K562 (cell line): ENCODE measurements around the gene CEBPB. TPM values are rescaled to one million over a fixed set of nuclear protein-coding genes. Genes with fewer than 3 reads are reported as not detected.
A peak's percentile ranks its signal among the peaks of the same experiment; 100 is the strongest.

Source experiments
- BCL6 ChIP-seq: fragments of 250-450 bp; sonication (Bioruptor Pico); IDR thresholded peaks from 2 replicates; pipeline ENCODE4 v1.4.0; 2020
- CC2D1A ChIP-seq: fragments of 450-650 bp; IDR thresholded peaks from 2 replicates; pipeline ENCODE4 v1.6.1; 2017; ENCODE audit warnings: mild to moderate bottlenecking
- ELF2 ChIP-seq: fragments of 250-450 bp; sonication (Bioruptor Pico); IDR thresholded peaks from 2 replicates; pipeline ENCODE4 v1.5.0; 2021; ENCODE audit warnings: mild to moderate bottlenecking
- FOXM1 ChIP-seq, 2 experiments: fragments of 450-650 bp in 1 of 2; sonication (generic) in 1 of 2; formaldehyde crosslinking in 1 of 2; IDR thresholded peaks; 2 replicates each; pipeline versions ENCODE4 v1.6.1 to v1.9.0; 2017 to 2022; ENCODE audit warnings: low read depth in 2 of 2, mild to moderate bottlenecking in 2 of 2, missing genetic modification reagents in 1 of 2, moderate library complexity in 1 of 2
- HDAC8 ChIP-seq: fragments of 450-650 bp; IDR thresholded peaks from 2 replicates; pipeline ENCODE4 v1.6.1; 2016; ENCODE audit warnings: mild to moderate bottlenecking, missing genetic modification characterization, moderate library complexity, missing compliant biosample characterization
- HEY1 ChIP-seq: fragments of 250-450 bp; sonication (Bioruptor Pico); IDR thresholded peaks from 2 replicates; pipeline ENCODE4 v1.5.0; 2020; ENCODE audit warnings: mild to moderate bottlenecking, moderate library complexity, borderline replicate concordance
- HSF4 ChIP-seq: fragments of 250-450 bp; sonication (Bioruptor Pico); IDR thresholded peaks from 2 replicates; pipeline ENCODE4 v2.1.2; 2022; ENCODE audit warnings: mild to moderate bottlenecking, moderate library complexity, borderline replicate concordance
- L3MBTL2 ChIP-seq: fragments of 450-650 bp; IDR thresholded peaks from 2 replicates; pipeline ENCODE4 v1.6.1; 2016; ENCODE audit warnings: mild to moderate bottlenecking, moderate library complexity
- NR2C2 ChIP-seq, 2 experiments: fragments of 200-800 bp in 1 of 2; sonication (Bioruptor generic) in 1 of 2; sonication (generic) in 1 of 2; formaldehyde crosslinking in 1 of 2; IDR thresholded peaks; 2 replicates each; pipeline versions ENCODE4 v1.6.1 to v1.8.0; 2016 to 2022; ENCODE audit warnings: mild to moderate bottlenecking in 1 of 2, missing compliant biosample characterization in 1 of 2, missing genetic modification characterization in 1 of 2, missing genetic modification reagents in 1 of 2
- RBFOX2 ChIP-seq: fragments of 200-400 bp; formaldehyde crosslinking; IDR thresholded peaks from 2 replicates; pipeline ENCODE4 v1.6.1; 2017; ENCODE audit warnings: low read depth, mild to moderate bottlenecking, low read length, moderate library complexity
- RCOR1 ChIP-seq, 2 experiments: IDR thresholded peaks; 2 replicates each; pipeline ENCODE4 v1.6.1; 2012; ENCODE audit warnings: low read depth in 2 of 2, low read length in 2 of 2, borderline replicate concordance in 1 of 2, improper control_type of control experiment in 1 of 2
- ZNF589 ChIP-seq: fragments of 200-800 bp; sonication (Bioruptor generic); IDR thresholded peaks from 2 replicates; pipeline ENCODE4 v1.6.1; 2016; ENCODE audit warnings: low read depth, missing genetic modification characterization, missing compliant biosample characterization
- polyA plus RNA-seq, 8 experiments: library from polyadenylated mRNA; depleted of rRNA in 4 of 8; stranded (reverse) in 5 of 8; unstranded in 3 of 8; fragments of >200 nt; fragmentation: Nextera tagmentation in 2 of 8; fragmentation: Illumina TruSeq in 1 of 8; extraction: Ambion mirVana in 2 of 8; extraction: Trizol in 1 of 8; gene quantifications; 2 replicates each; pipeline versions ENCODE4 v1.2.1 to v1.2.3, GENCODE V29; 2011 to 2014; ENCODE audit warnings: inconsistent platforms in 1 of 8, missing spikeins in 1 of 8
- total RNA-seq, 7 experiments: library from RNA; depleted of rRNA in 6 of 7; stranded (reverse); fragments of >200 nt in 6 of 7; fragmentation: Illumina TruSeq in 2 of 7; extraction: Trizol in 2 of 7; gene quantifications; 2 replicates each; pipeline versions ENCODE4 v1.2.1 to v1.2.3, GENCODE V29; 2011 to 2021; ENCODE audit warnings: low replicate concordance in 1 of 7
- TF ChIP-seq, protein P1 (sequence below), 2 experiments: fragments of 200-800 bp in 1 of 2; sonication (Bioruptor generic) in 1 of 2; sonication (generic) in 1 of 2; formaldehyde crosslinking in 1 of 2; IDR thresholded peaks in 1 of 2; conservative IDR thresholded peaks in 1 of 2; 2 replicates each; pipeline versions ENCODE4 v1.5.0 to v1.6.1; 2016 to 2020; ENCODE audit warnings: missing compliant biosample characterization in 1 of 2, missing genetic modification characterization in 1 of 2, missing genetic modification reagents in 1 of 2
- TF ChIP-seq, protein P2 (sequence below): fragments of 200-800 bp; sonication (Bioruptor generic); IDR thresholded peaks from 2 replicates; pipeline ENCODE4 v1.6.1; 2017; ENCODE audit warnings: missing genetic modification characterization, missing compliant biosample characterization
- TF ChIP-seq, protein P3 (sequence below): sonication (generic); formaldehyde crosslinking; IDR thresholded peaks from 2 replicates; pipeline ENCODE4 v1.4.0; 2020; ENCODE audit warnings: mild to moderate bottlenecking, missing genetic modification reagents
- TF ChIP-seq, protein P4 (sequence below): fragments of 250-450 bp; sonication (Bioruptor Pico); IDR thresholded peaks from 2 replicates; pipeline ENCODE4 v1.5.1; 2021; ENCODE audit warnings: mild to moderate bottlenecking
- TF ChIP-seq, protein P5 (sequence below): IDR thresholded peaks from 2 replicates; pipeline ENCODE4 v1.6.1; 2014; ENCODE audit warnings: antibody characterized with exemption

Gene CEBPB
- total and polyA plus RNA-seq, 9 of the 15 experiments (the other 6 are each of a cell fraction or from before 2014, with no cell fraction given): 1.2 to 72.6 (median 7.8) TPM

DNA sequence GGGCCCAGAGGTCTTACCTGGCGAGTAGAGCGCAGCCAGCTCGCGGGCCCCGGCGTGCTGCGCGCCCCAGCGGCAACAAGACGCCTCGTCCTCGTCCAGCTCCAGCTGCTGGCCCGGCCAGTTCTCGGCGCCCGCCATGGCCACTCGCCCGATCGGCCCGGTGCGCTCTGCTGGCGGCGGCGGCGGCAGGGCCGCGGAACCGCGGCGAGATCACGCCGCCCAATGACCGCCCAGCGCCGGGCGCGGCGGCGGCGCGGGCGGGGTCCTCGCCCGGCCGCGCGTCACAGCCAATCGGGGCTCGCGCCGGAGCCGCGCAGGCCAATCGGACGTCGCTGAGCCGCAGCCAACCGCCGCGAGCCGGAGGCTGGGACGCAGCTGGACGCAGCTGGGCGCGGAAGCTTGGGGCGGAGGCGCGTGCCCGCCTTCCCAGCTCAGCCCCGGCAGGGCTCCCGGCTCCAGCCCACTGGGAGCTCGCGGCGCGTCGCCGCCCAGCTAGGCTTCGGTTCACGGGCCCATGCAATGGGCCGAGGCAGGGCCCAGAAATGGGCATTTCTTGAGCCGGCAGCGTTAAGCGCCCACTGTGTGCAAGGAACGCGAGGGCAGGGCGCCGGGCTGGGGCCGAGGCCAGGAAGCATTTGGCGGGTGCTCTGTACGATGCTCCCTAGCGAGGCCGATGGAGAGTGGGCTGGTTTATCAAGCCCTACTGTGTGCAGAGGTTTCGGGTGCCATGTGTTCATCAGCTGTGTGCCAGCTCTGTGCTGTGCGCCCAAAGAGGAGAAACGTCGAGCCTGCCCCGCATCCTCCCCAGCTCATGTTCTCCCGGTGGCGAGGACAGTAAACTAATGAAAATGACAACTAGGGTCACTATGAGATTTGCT lies 36.9 kb upstream of the CEBPB start, which contains the start of gene PEDS1 (continued):
- TF ChIP-seq NR2C2 (CRISPR knock-in tag; IDR thresholded peaks at IDR 0.05): 0 out of 2 replicates have a peak, but pooled peaks have one; percentile 26
- peak; percentile 44; the same call in 1 of the 2 replicates for TF ChIP-seq NR2C2 (tag; IDR thresholded peaks at IDR 0.05)
- peak; percentile 30; the same call in 1 of the 2 replicates for TF ChIP-seq ELF2 (CRISPR knock-in tag)
- TF ChIP-seq, protein P1, sequence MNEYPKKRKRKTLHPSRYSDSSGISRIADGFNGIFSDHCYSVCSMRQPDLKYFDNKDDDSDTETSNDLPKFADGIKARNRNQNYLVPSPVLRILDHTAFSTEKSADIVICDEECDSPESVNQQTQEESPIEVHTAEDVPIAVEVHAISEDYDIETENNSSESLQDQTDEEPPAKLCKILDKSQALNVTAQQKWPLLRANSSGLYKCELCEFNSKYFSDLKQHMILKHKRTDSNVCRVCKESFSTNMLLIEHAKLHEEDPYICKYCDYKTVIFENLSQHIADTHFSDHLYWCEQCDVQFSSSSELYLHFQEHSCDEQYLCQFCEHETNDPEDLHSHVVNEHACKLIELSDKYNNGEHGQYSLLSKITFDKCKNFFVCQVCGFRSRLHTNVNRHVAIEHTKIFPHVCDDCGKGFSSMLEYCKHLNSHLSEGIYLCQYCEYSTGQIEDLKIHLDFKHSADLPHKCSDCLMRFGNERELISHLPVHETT (CRISPR knock-in tag; conservative IDR thresholded peaks at IDR 0.05 in 1 of 2, IDR thresholded peaks at IDR 0.05 in 1 of 2): peak in 1 of 2 experiments; percentile 88; a peak in 2 of 4 replicates
- TF ChIP-seq, protein P2, sequence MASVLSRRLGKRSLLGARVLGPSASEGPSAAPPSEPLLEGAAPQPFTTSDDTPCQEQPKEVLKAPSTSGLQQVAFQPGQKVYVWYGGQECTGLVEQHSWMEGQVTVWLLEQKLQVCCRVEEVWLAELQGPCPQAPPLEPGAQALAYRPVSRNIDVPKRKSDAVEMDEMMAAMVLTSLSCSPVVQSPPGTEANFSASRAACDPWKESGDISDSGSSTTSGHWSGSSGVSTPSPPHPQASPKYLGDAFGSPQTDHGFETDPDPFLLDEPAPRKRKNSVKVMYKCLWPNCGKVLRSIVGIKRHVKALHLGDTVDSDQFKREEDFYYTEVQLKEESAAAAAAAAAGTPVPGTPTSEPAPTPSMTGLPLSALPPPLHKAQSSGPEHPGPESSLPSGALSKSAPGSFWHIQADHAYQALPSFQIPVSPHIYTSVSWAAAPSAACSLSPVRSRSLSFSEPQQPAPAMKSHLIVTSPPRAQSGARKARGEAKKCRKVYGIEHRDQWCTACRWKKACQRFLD (CRISPR knock-in tag): peak; percentile 89
- no peak for TF ChIP-seq HEY1 (CRISPR knock-in tag)
- peak; percentile 99 for TF ChIP-seq L3MBTL2
- TF ChIP-seq, protein P3, sequence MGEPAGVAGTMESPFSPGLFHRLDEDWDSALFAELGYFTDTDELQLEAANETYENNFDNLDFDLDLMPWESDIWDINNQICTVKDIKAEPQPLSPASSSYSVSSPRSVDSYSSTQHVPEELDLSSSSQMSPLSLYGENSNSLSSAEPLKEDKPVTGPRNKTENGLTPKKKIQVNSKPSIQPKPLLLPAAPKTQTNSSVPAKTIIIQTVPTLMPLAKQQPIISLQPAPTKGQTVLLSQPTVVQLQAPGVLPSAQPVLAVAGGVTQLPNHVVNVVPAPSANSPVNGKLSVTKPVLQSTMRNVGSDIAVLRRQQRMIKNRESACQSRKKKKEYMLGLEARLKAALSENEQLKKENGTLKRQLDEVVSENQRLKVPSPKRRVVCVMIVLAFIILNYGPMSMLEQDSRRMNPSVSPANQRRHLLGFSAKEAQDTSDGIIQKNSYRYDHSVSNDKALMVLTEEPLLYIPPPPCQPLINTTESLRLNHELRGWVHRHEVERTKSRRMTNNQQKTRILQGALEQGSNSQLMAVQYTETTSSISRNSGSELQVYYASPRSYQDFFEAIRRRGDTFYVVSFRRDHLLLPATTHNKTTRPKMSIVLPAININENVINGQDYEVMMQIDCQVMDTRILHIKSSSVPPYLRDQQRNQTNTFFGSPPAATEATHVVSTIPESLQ (CRISPR knock-in tag): peak; percentile 91
- peak; percentile 85 for TF ChIP-seq ZNF589 (CRISPR knock-in tag)
- TF ChIP-seq FOXM1 (IDR thresholded peaks at IDR 0.05; ENCODE audit: low read depth): no peak
- TF ChIP-seq FOXM1 (CRISPR knock-in tag; IDR thresholded peaks at IDR 0.05; ENCODE audit: low read depth): 0 out of 2 replicates have a peak, but pooled peaks have one; percentile 83
- TF ChIP-seq BCL6 (CRISPR knock-in tag): no peak
- peak; percentile 90 for TF ChIP-seq RBFOX2
- TF ChIP-seq, protein P4, sequence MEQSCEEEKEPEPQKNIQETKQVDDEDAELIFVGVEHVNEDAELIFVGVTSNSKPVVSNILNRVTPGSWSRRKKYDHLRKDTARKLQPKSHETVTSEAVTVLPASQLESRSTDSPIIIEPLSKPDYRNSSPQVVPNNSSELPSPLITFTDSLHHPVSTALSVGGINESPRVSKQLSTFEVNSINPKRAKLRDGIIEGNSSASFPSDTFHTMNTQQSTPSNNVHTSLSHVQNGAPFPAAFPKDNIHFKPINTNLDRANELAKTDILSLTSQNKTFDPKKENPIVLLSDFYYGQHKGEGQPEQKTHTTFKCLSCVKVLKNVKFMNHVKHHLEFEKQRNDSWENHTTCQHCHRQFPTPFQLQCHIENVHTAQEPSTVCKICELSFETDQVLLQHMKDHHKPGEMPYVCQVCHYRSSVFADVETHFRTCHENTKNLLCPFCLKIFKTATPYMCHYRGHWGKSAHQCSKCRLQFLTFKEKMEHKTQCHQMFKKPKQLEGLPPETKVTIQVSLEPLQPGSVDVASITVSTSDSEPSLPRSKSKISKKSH (CRISPR knock-in tag): no peak
- peak in 1 of 2 experiments; percentile 2; a peak in 1 of 4 replicates for TF ChIP-seq RCOR1 (IDR thresholded peaks at IDR 0.05; ENCODE audit: borderline replicate concordance in 1 of 2, low read depth in 2 of 2, low read length in 2 of 2)
- TF ChIP-seq HDAC8 (tag): no peak
- TF ChIP-seq, protein P5, sequence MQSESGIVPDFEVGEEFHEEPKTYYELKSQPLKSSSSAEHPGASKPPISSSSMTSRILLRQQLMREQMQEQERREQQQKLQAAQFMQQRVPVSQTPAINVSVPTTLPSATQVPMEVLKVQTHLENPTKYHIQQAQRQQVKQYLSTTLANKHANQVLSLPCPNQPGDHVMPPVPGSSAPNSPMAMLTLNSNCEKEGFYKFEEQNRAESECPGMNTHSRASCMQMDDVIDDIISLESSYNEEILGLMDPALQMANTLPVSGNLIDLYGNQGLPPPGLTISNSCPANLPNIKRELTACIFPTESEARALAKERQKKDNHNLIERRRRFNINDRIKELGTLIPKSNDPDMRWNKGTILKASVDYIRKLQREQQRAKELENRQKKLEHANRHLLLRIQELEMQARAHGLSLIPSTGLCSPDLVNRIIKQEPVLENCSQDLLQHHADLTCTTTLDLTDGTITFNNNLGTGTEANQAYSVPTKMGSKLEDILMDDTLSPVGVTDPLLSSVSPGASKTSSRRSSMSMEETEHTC: peak; percentile 13; the same call in 1 of the 2 replicates
- TF ChIP-seq CC2D1A: no peak
- no peak for TF ChIP-seq HSF4 (CRISPR knock-in tag)
